HG02981 (cell line): ENCODE measurements around the gene SFRP4.
A peak's percentile ranks its signal among the peaks of the same experiment; 100 is the strongest.
"Not testable (repeated sequence)": the region's sequence is repeated elsewhere in the genome, so short reads cannot be mapped to it uniquely, and the experiment has no call there.

Experiments used
- ATAC-seq: cut with Tn5 transposase; IDR thresholded peaks from one replicate; pipeline ENCODE4 v1.9.1; 2021; ENCODE audit warnings: mild to moderate bottlenecking, moderate library complexity; ENCODE audit not compliant: unreplicated experiment

Gene SFRP4

DNA sequence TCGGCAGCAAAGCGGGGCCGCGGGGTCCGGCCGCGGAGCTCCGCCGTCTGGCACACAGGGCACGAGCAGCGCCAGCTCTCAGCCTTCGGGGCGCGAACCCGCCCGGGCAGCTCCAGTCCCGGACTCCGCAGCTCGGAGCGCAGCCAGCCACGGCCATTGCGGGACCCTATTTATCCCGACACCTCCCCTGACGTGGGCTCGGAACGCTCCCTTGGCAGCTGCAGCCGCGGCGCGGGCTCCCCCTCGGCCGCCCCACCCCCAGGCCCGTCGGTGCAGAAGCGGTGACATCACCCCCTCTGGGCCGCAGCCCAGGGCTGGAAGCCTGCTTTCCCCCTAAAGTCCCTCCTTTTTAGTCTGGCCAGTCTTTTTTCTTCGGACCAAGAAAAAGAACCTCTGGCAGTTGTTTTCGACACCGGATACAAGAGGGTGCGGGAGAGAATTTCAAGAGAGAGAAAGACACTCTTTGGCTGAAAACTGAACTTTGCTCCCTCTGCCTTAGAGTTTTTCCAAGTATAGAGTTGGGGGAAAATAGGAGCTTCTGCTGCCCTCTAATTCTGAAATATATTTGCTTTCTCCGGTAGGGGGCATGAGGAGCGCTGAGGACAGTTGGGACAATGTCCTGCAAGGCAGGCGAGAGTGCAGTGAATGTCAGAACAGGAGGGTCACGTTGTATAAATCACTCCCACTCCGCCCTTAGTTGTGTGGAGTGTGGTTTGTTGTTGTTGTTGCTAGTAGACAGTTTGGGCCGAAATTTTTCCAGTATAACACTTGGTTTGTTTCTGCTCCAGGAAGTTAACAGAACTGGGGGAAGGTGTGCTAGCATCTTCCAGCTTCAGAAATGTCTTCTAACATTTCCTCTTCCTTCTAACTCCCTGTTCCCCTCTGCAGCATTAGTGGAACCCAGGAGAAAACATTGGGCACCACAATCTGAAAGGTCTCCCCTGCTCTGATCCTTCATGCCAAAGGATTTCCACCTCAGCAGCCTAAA lies at the start of gene SFRP4:
Gene SFRP4, minus strand, starts transcription at position 145 of the 988 bp plus-strand sequence. CDS start 280 bp downstream, outside the sequence.
- ATAC-seq: peak; percentile 33

DNA sequence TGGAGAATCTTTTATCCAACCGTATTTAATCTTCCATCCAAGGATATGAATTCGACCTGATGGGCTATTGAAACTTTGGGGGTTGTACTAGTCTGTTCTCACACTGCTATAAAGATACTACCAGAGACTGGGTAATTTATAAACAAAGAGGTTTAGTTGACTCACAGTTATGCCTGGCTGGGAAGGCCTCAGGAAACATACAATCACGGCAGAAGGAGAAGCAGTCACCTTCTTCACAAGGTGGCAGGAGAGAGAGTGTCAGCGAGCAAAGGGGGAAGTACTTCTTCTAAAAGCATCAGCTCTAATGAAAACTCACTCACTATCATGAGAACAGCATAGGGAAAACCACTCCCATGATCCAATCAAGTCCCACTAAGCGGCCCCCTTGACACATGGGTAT lies 47.6 kb upstream of the SFRP4 start:
- no peak for ATAC-seq

DNA sequence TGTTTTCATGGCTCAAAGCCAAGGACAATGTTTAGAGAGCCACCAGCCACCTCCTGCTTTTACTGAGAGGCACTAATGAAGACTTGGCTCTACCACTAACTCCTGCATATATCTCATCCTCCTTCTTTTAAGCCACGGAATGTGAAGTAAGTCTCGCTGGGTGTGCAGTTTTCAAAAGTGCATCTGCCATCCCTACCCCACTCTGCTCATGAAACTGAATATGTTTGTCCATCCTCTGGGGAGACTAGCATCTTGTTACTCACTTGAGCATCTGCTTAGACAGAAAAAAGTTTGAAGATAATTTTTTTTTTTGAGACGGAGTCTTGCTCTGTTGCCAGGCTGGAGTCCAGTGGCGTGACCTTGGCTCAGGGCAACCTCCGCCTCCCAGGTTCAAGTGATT lies 44.6 kb upstream of the SFRP4 start:
- ATAC-seq: no peak

DNA sequence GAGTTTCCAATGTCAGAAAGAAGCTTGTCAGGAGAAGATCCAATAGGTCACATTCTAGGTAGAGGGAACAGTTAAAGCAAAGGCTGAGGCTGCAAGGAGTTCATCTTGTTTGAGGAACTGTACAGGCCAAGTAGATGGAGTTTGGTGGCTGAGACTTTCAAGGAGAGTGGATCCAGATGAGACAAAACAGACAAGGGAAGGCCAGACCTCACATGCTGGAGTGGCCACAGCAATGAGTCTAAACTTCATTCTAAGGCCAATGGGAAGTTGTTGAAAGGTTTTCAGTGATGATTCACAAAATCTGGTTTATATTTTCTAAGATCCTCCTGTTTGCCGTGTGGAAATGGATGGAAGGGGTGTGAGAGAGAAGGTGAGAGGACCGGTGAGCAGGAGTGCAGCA lies 43.9 kb upstream of the SFRP4 start:
- no peak for ATAC-seq

DNA sequence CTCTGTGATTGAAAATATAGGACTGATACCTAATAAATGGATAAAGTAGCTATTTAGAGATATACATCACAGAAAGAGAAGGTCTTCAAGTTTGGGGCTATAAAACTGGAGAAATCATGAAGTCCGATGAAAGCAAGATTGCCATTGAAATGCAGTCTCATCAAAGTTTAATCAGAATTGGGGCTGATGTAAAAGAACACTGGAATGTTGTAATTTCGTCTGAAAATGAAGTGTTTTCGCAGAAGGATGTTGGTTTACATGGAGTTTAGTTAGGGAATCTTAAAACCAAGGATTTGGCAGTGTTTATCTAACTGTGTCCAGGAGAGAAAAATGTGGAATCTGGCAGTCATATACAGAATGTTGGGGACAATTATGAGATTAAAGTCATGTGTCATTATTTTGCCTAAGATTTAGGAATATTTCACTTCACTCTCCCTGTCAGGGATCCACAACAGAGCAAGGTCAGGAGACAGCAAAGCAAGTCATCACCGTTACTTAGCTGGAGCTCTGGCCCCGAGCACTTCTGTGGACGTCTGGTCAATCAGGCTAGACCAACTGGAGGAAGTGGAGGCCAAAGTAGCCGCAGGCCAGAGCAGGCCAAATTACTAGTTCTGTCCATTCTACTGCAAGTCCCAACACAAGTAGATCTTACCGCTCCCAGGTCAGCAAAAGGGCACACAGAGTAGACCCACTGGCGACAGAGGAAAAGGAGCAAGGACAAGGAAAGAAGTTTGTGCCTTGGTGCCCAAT lies 40.8 kb upstream of the SFRP4 start:
- ATAC-seq: no peak

DNA sequence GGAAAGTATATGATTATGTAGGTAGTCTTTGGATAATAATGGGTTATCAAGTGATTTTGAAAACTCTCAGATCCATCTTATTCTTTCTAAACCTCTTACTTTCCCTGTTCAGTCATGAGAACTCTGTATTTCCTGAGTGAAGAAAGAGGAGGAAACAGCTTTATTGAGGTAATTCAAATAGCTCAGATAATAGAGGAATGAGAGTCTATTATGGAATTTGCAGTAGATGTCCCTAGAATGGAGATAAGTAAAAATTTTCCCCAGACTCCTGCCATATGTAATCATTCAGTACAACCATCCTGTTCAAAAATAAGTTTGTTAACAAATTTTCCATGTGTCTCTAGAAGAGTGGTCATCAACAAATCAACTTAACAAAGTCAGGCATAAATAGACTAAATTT lies 40.2 kb upstream of the SFRP4 start:
- no peak for ATAC-seq

DNA sequence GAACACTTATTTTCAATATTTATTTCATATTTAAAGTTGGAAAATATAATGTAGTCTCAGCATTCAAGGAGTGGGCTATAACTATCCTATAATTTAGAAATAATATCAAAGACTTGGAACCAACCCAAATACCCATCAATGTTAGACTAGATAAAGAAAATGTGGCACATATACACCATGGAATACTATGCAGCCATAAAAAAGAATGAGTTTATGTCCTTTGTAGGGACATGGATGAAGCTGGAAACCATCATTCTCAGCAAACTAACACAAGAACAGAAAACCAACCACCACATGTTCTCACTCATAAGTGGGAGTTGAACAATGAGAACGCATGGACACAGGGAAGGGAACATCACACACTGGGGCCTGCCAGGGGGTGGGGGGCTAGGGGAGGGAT lies 37.6 kb upstream of the SFRP4 start:
- not testable (repeated sequence) for ATAC-seq

DNA sequence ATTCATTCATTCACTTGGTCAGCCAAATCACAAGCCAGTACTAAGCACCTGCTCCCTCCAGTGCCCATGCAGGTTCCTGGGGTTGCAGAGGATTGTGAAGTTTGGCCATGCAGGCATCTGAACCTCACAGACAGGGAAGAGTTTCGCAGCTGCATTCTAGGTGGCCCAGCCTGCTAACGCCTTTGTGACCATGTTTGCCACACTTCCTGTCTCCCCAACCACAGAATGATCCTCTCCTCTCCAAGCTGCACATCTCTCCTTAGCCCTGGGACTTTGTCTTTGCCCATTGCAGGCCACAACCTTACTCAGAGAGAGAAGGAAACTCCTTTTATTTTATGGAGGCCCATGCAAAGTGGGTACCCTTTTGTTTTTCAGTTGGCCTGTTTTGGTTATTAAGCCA lies 35.6 kb upstream of the SFRP4 start:
- no peak for ATAC-seq

DNA sequence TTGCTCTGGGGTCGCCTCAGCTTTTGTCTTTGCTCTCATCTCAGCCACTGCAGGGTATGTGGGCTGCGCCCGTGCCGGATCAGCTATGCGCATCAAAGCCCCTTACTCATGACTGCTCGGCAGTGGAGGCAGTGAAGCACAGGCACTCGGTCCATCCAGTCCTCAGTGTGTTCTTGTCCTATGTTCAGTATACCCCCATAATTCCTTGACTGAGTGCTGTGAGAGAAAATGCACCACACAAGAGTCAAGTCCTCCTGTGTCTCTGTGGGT lies 31.3 kb upstream of the SFRP4 start:
- ATAC-seq: no peak

DNA sequence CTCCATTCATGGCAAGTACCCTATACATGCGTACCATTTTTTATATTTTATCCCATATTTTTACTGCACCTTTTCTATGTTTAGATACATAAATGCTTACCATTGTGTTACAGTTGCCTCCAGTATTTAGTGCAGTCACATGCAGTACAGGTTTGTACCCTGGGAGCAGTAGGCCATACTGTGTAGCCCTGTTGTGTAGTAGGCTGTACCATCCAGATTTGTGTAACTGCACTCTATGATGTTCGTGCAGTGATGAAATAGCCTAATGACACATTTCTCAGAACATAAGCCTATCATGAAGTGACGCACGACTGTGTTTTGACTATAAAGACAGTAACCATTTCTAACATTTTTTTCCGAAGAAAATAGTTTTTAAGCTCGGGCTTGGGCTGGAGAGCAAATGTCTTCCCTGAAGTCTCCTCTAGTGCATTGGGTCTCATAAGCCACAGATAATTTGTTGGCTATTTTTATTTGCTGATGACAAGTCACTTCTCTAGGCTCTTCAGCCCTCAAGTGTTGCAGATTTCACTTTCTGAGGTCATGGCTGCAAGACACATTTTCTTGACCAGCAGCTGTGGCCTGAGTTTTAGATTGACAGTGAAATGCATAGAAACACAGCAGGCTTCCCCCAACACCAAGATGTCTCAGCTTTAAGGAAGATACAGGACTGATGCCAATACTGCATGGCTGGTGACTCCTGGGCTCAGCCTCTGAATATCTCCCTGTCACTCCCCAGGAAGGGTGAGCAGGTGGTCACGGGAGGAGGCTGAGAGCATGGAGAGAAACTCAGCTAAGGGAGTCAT lies 30.7 kb upstream of the SFRP4 start:
- ATAC-seq: no peak

DNA sequence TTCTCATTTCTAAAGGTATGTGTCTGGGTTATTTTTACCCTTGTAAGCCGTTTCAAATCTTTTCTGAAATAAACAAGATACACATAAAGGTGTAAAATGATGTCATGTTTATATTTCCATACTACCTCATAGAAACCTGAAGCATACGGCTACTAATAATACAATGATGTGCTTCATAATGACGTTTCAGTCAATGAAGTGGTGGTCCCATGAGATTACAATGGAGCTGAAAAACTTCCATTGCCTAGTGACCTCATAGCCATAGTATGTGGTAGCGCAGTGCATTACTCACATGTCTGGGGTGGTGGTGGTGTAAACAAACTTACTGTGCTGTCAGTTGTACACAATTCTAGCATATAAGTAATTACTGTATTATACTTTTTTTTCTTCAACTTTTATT lies 28.7 kb upstream of the SFRP4 start:
- ATAC-seq: no peak

DNA sequence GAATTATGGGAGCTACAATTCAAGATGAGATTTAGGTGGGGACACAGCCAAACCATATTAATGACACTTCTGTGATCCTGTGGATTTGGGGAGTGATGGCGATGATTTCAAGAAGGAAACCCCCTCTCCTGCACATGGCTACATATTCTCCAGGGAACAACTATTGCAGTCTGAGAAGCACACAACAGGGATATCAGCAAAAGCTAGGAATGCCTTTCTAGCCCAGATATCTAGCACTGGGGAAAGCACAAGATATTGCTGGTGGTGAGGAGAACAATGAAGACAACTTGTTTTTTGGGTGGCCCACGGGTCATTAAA lies 28.1 kb upstream of the SFRP4 start:
- ATAC-seq: no peak

DNA sequence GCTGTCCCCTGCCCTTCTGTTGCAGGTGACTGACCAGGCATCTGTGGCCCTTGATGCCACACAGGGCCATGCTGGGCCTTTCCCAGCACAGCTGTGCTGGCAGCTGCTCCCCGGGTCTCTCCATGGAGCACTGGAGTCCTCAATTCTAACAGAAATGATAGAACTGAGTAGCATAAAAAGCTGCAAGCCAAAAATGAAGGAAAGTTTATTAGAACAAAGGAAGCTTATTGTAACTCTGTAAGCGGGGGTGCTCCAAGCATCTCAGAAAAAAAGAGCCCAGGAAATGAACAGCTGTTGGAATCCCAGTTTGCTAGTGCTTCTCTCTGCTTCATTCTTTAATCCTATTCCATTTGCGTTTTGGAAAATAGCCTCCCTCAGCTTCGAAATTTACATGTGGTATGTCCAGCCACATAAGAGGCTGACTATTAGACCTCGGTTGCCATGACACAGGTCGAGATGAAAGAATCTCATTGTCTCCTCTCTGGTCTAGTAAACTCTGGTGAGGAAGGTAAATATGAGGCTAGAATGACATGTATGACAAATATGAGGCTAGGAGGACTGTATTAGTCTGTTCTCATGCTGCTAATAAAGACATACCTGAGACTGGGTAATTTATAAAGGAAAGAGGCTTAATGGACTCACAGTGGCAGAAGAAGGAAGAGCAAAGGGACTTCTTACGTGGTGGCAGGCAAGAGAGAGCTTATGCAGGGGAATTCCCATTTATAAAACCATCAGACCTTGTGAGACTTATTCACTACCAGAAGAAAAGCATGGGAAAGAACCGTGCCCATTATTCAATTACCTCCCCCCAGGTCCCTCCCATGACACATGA lies 27.5 kb upstream of the SFRP4 start:
- peak; percentile 46 for ATAC-seq

DNA sequence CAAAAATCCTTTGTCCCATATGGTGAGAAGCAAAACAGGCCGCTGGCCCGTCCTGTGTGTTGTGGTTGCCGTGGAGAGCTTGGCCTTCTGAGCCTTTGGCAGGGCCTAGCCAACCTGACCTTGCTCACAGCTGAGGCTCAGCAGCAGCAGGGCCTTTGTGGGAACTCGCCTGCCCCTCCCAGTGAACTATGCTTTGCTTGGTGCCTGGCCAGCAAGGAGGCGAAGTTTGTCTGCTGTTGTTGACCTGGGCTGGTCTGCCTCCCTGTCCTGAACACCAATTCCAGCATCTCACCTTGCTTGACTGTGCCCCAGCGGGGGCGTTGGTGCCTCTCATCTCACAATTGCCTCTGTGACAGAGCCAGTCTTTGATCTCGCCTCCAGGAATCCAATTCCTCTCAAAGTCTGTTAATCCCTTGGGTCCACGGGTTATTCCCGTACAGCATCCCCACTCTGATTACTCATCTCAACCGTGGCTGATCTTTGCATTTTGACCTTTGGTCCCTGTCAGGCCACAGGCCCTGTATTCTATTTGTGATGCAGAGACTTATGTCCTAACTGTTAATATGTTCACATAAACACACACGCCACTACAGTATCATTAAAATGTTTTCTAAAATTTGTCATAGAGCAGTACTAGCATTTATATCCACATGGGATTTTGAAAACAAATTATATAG lies 26.5 kb upstream of the SFRP4 start:
- no peak for ATAC-seq

DNA sequence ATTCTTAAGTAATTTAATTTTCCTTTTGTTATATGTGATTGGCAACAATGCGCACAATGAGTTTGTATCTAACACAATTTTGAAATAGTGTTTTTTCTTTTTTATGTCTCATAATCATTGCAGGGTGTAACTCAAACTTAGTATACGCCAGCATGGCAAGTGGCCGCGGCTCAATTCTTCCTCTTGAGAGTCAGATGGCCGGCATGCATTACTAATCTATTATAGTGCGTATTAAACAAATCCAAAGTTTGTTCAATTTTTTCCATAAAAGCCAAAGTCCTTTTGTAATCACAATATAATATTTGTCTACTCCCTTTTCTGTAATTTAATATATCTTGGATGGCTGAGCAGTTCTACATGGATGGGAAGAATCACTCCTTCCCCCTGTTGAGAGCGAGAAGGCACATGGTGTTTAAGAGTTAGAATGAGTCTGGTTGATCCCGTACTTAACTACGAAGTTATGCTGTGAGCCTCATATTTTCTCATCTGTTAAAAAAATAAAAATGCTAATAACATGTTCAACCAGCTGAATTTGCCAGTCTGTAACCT lies 16.5 kb upstream of the SFRP4 start:
- ATAC-seq: no peak

DNA sequence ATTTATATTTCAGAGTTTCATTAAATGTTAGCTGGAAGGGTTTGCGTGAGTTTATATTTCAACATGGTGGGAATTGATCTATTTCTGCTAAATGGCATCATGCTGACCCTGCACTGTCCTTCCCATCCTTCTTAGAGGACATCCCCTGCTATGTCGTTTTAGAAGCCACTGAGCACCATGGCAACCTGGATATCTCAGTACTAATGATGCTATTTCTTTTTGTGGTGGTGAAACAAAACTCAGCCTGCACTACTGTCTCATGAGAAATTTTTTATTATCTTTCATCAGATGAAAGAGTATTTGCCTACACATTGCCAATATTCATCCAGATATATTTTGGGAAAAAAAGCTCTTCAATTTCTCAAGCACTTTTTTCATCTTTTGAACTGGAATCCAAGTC lies 15.9 kb upstream of the SFRP4 start:
- no peak for ATAC-seq

DNA sequence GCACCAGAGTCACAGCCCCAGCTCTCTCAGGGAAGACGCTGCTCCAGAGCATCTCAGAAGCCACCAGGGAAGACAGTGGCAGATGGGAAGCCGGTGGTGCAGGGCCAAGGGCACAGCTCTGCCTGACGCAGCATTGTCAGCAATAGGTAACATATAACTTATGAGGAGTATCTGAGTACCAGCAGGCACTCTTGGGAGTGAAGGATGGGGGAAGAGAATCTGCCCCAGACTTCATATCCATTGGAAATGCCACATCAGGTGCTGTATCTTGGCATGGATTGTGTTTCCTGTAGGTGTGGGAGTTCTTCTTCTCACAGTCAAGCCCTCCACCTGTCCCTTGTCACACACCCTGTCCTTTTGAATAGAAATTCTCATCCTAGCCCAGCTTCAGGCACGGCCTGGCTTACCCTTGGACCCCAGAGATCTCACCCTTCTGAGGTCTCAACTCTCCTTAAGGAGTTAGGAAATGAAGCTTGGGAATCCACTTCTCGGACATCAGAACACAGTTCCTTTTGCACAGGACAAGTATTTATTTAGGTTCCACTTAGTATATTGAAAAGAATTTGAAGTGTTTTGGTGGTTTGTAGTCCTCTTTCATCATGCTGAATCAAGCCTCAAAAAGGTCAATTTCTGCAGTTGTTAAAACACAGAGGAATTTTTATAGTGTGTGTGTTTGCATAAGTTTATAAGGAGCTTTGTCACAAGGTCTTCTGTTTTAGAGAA lies 13.8 kb upstream of the SFRP4 start:
- ATAC-seq: no peak

DNA sequence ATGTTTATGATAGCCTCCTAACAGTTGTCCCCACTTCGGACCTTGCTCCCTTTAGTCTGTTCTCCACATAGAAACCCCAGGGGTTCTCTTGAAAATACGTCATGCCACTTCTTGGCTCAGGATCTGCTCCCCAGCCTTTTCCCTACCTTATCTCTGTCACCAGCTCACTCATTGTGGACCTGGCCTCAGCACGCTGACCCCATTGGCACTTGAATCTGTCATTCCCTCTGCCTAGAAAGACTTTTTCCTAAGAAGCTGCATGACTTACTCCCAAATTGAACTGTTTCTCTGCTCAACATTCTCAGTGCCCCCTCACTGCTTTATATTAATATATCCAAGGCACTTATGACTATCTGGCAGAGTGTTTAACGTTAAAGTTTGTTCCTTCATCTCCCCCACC lies 12.3 kb upstream of the SFRP4 start:
- ATAC-seq: no peak

DNA sequence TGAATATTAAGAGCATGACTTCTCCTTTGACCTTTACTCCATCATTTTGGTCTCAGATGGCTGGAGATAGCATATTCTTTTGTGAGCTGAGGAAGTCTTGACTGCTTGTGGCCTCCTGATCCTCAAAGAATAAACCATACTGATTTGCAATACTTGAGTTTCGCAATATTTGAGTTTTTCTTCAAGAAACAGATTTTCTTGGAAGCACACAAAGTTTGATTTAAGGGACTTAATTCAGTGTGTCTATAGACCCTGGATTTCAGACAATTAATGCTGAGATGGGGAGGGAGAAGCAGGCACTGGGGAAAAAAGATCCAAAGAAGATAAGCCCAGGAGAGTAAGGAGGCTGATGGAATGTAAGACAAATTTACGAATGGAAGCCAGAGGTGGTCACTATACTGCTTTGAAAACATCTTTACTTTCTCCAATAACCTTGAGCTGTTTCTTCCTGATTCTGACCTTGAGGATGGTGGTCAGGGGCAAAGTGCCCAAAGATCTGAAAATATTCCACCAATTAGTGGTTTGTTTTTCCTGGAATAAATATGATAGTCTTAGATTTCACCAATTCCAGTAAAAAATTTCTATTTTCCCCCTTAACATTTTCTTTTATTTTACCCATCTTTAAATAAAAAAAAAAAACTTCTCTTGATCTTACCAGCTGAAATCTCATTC lies 11.3 kb upstream of the SFRP4 start:
- no peak for ATAC-seq
